Skeletal muscle tissue (tissue), 4 donors: ENCODE results near the gene ELK4. TPM values are rescaled to one million over a fixed set of nuclear protein-coding genes. Genes with fewer than 3 reads are reported as not detected.

Experiments
- H3K27ac ChIP-seq: one replicate; pipeline ENCODE4 v1.7.0; 2013; ENCODE audit warnings: mild to moderate bottlenecking, low read depth, low read length, inconsistent platforms
- H3K27me3 ChIP-seq, 3 donors: one replicate each; pipeline ENCODE4 v1.7.0; 2013; ENCODE audit warnings: low read length in 3 of 3; ENCODE audit not compliant: control insufficient read depth in 3 of 3, insufficient read depth in 3 of 3
- H3K36me3 ChIP-seq, 3 donors: one replicate each; pipeline ENCODE4 v1.7.0; 2013; ENCODE audit warnings: low read length in 3 of 3; ENCODE audit not compliant: control insufficient read depth in 3 of 3, insufficient read depth in 3 of 3
- H3K4me1 ChIP-seq, 3 donors: one replicate each; pipeline ENCODE4 v1.7.0; 2013; ENCODE audit warnings: low read length in 3 of 3, mild to moderate bottlenecking in 3 of 3; ENCODE audit not compliant: control insufficient read depth in 3 of 3, insufficient read depth in 3 of 3
- H3K4me3 ChIP-seq, 3 donors: one replicate each; pipeline ENCODE4 v1.7.0; 2013; ENCODE audit warnings: low read length in 3 of 3
- H3K9ac ChIP-seq, 3 donors: one replicate each; pipeline ENCODE4 v1.7.0; 2013; ENCODE audit warnings: low read length in 3 of 3, mild to moderate bottlenecking in 3 of 3, moderate library complexity in 2 of 3, low read depth in 1 of 3
- H3K9me3 ChIP-seq, 3 donors: one replicate each; pipeline ENCODE4 v1.7.0; 2013; ENCODE audit warnings: low read length in 3 of 3; ENCODE audit not compliant: control insufficient read depth in 3 of 3
- total RNA-seq: library from RNA; depleted of rRNA; stranded (reverse); fragments of >200 nt; gene quantifications from one replicate; pipeline ENCODE4 v1.2.3, GENCODE V29; 2014
- donor health status: Osteomylitis.

ELK4 gene
- total RNA-seq, 1 donor from 2014 or later, result 13.6 TPM

DNA sequence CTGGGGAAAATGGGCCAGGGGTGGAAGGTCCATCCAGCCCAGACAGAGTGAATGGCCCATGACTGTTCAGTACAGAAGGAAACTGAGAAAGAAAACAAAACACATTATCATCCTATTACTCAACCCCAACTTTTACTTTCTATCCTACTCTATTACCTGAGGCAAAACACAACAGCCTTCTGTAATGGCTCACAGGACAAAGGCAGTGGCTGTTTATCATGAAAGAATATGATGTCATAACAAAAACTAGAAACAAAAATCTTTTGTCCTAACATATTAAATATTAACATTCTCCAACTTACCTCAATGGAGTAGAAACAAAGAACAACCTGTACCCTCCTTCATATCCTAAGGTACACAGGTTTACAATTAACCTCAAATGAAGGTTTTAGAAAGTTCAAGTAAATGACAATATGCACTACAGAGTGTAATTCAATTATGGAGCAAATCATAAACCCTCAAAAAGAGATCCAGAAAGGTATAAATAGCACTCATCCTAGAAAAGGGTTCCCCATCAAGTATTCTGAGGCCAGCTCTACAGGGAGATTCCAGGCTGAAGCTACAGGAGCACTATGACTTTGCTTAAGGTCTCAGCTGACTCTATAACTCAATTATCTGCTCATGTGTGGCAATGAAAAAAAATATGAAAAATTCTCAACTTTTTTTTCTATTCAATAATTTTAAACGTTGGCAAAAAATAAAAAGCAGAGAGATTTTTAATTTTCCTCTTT is 15.1 kb downstream of the ELK4 start:
- H3K9me3 ChIP-seq, result no peaks in the 10 kb centered on the region
- no peak overlapping the region for H3K27ac ChIP-seq
- no peak overlapping the region for H3K9ac ChIP-seq
- no peaks in the 10 kb centered on the region for H3K4me1 ChIP-seq
- peaks cover 24 to 63% (median 34%) of the 10 kb centered on the region in 3 donors for H3K36me3 ChIP-seq
- no peaks in the 10 kb centered on the region for H3K27me3 ChIP-seq
- no peak overlapping the region for H3K4me3 ChIP-seq

DNA sequence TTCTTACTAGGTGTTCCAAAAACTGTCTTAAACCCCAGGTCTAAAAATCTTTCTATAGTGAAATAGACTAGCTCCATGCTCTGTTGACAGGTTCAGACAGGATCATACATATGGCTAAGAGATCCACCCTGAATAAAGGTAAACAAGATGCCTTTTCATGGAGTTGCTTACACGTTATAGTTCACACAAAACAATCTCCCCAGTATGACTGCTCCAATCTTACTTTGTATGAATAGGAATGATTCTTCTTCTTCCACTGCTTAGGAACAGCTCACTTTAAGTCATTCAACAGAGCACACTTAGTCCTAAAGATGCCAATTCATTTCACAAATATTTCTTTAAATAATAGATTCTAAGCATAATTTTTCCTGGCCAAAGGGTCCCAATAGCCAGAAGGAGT is 16.0 kb downstream of the ELK4 start:
- Histone ChIP-seq H3K9ac (no peak overlapping the region), H3K9me3 (no peaks in the 10 kb centered on the region), H3K27me3 (no peaks in the 10 kb centered on the region), H3K4me1 (no peaks in the 10 kb centered on the region), H3K27ac (no peak overlapping the region), H3K36me3 (peaks cover 24 to 59% (median 34%) of the 10 kb centered on the region in 3 donors), H3K4me3 (no peak overlapping the region)

GRCh38 chr1:205613854-205614412 is 17.9 kb downstream of the ELK4 start:
- H3K9ac ChIP-seq, result no peak overlapping the region
- H3K4me3 ChIP-seq, result no peak overlapping the region
- H3K27ac ChIP-seq, result no peak overlapping the region
- peaks cover 0 to 6% (median 0%) of the 10 kb centered on the region in 3 donors for H3K4me1 ChIP-seq
- H3K27me3 ChIP-seq, result no peaks in the 10 kb centered on the region
- H3K9me3 ChIP-seq, result no peaks in the 10 kb centered on the region
- H3K36me3 ChIP-seq, result peaks cover 18 to 46% (median 27%) of the 10 kb centered on the region in 3 donors

GRCh38 chr1:205612556-205612955 is 19.3 kb downstream of the ELK4 start:
- peaks cover 15 to 35% (median 17%) of the 10 kb centered on the region in 3 donors for H3K36me3 ChIP-seq
- H3K4me3 ChIP-seq, result no peak overlapping the region
- H3K27ac ChIP-seq, result no peak overlapping the region
- H3K4me1 ChIP-seq, result peaks cover 0 to 6% (median 0%) of the 10 kb centered on the region in 3 donors
- no peak overlapping the region for H3K9ac ChIP-seq
- no peaks in the 10 kb centered on the region for H3K9me3 ChIP-seq
- H3K27me3 ChIP-seq, result no peaks in the 10 kb centered on the region

GRCh38 chr1:205612104-205612503 is 19.7 kb downstream of the ELK4 start:
- Histone ChIP-seq H3K9me3 (no peaks in the 10 kb centered on the region), H3K27ac (no peak overlapping the region), H3K9ac (no peak overlapping the region), H3K27me3 (no peaks in the 10 kb centered on the region), H3K4me3 (no peak overlapping the region), H3K36me3 (peaks cover 15 to 34% (median 17%) of the 10 kb centered on the region in 3 donors), H3K4me1 (peaks cover 0 to 6% (median 0%) of the 10 kb centered on the region in 3 donors)

DNA sequence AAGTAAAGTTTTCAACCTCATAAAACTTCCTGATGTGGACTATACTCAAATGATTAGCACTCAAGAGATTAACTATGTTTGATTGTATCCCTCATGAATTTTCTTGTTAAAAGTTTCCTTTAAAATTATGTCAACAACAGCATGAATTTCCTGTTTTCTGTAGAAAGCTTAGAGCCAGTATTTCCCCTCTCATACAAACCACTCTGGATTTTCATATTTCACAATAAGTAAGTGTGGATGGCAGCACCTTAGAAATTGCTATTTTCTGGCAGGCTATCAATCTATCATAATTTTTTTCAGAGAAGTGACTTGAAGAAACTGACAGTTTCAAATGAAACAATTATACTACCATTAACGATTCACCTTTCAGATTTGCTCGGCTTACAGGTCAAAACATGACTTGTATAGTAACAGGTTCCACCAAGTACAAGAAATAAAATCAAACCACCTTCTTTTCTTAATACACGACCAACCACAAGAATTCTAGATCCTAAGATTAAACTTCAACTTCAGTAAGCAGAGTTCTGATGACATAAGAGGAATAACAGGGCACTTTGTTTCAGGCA is 20.8 kb downstream of the ELK4 start:
- H3K4me3 ChIP-seq, result no peak overlapping the region
- H3K36me3 ChIP-seq, result peaks cover 7 to 28% (median 10%) of the 10 kb centered on the region in 3 donors
- no peaks in the 10 kb centered on the region for H3K27me3 ChIP-seq
- no peak overlapping the region for H3K9ac ChIP-seq
- peaks cover 0 to 6% (median 0%) of the 10 kb centered on the region in 3 donors for H3K4me1 ChIP-seq
- no peaks in the 10 kb centered on the region for H3K9me3 ChIP-seq
- no peak overlapping the region for H3K27ac ChIP-seq

- no peak overlapping the region for H3K4me3 ChIP-seq
- no peaks in the 10 kb centered on the region for H3K9me3 ChIP-seq
- H3K9ac ChIP-seq, result no peak overlapping the region
- no peaks in the 10 kb centered on the region for H3K27me3 ChIP-seq
- peaks cover 0 to 6% (median 0%) of the 10 kb centered on the region in 3 donors for H3K4me1 ChIP-seq
- peaks cover 0 to 20% (median 4%) of the 10 kb centered on the region in 3 donors for H3K36me3 ChIP-seq
- no peak overlapping the region for H3K27ac ChIP-seq
Observed at GRCh38 chr1:205610036-205610435, 21.8 kb downstream of the ELK4 start.

DNA sequence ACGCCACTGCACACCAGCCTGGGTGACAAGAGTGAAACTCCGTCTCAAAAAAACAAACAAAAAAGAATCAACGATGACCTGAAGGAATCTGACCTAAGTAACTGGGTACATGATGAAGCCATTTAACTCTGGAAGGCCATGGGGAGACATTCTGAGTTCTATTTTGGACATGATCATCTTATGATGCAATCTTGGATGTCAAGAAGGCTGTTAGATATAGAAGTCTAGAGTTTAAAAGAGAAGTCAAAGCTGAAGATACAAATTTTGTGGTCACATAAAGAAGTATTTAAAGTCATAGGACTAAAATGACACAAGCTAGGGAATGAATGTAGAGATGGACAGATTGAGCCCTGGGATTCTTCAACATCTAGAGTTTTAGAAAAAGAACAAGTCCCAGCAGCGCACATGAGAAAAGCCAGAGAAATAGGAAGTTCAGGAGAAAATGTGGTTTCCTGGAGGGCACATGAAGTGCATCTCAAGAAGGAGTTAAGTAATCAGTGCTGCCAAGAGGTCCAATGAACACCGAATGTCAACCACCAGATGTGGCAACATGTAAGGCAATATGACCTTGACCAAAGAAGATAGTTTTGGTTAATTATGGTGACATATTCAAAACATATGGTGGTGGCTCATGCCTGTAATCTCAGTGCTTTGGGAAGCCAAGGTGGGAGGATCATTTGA is 26.8 kb downstream of the ELK4 start:
- H3K9me3 ChIP-seq, result no peaks in the 10 kb centered on the region
- H3K27ac ChIP-seq, result no peak overlapping the region
- H3K4me1 ChIP-seq, result peaks cover 3 to 8% (median 3%) of the 10 kb centered on the region in 3 donors
- no peak overlapping the region for H3K9ac ChIP-seq
- no peaks in the 10 kb centered on the region for H3K27me3 ChIP-seq
- H3K4me3 ChIP-seq, result no peak overlapping the region
- peaks cover 0 to 8% (median 0%) of the 10 kb centered on the region in 3 donors for H3K36me3 ChIP-seq

DNA sequence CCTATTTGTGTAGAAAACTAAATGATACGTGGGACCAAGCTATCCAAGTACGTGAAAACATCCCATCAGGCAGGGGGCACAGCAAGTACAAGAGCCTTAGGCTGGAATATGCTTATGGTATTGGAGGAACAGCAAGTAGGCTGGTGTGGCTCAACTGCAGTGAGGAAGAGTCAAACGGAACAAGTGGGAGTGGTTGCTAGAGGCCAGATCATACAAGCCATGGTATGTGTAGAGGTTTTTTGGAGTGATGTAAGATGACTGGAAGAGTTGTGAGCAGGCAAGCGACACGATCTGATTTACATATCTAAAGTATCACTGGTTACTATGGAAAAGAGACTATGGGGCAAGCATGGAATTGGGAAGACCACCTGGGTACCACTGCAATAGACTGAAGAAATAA is 27.8 kb downstream of the ELK4 start:
- H3K27me3 ChIP-seq, result no peaks in the 10 kb centered on the region
- H3K4me1 ChIP-seq, result peaks cover 12 to 13% (median 12%) of the 10 kb centered on the region in 3 donors
- H3K9me3 ChIP-seq, result no peaks in the 10 kb centered on the region
- no peak overlapping the region for H3K4me3 ChIP-seq
- H3K36me3 ChIP-seq, result peaks cover 0 to 8% (median 0%) of the 10 kb centered on the region in 3 donors
- no peak overlapping the region for H3K9ac ChIP-seq
- H3K27ac ChIP-seq, result no peak overlapping the region
